ENCODE measurements around the gene SRPK2.

SRPK2 gene

GRCh38 chr7:105224884-105225651, 163.7 kb downstream of the SRPK2 start:
- no peak for DNase-seq (ENCODE audit: low read depth in 2 of 2)

- DNase-seq (ENCODE audit: low read depth in 2 of 2): no peak
These were observed 165.8 kb downstream of the SRPK2 start for GRCh38 chr7:105222953-105223352.

GRCh38 chr7:105219771-105220160, 169.0 kb downstream of the SRPK2 start:
- DNase-seq (ENCODE audit: low read depth in 2 of 2): no peak

GRCh38 chr7:105218939-105219770, 169.6 kb downstream of the SRPK2 start:
- DNase-seq (ENCODE audit: low read depth in 2 of 2): no peak

GRCh38 chr7:105218215-105218614, 170.5 kb downstream of the SRPK2 start:
- DNase-seq (ENCODE audit: low read depth in 2 of 2): no peak

- no peak for DNase-seq (ENCODE audit: low read depth in 2 of 2)
These were observed 171.9 kb downstream of the SRPK2 start for GRCh38 chr7:105216786-105217185.

- no peak for DNase-seq (ENCODE audit: low read depth in 2 of 2)
These were observed 172.9 kb downstream of the SRPK2 start for GRCh38 chr7:105215821-105216220.

GRCh38 chr7:105215182-105215581, 173.5 kb downstream of the SRPK2 start:
- no peak for DNase-seq (ENCODE audit: low read depth in 2 of 2)

- DNase-seq (ENCODE audit: low read depth in 2 of 2): no peak
These were observed 175.1 kb downstream of the SRPK2 start for GRCh38 chr7:105213611-105214010.

- no peak for DNase-seq (ENCODE audit: low read depth in 2 of 2)
These were observed 176.5 kb downstream of the SRPK2 start for GRCh38 chr7:105212212-105212611.

- DNase-seq (ENCODE audit: low read depth in 2 of 2): no peak
These were observed 178.0 kb downstream of the SRPK2 start for GRCh38 chr7:105210721-105211205.

GRCh38 chr7:105209870-105210269, 178.9 kb downstream of the SRPK2 start:
- no peak for DNase-seq (ENCODE audit: low read depth in 2 of 2)

GRCh38 chr7:105209433-105209832, 179.3 kb downstream of the SRPK2 start:
- no peak for DNase-seq (ENCODE audit: low read depth in 2 of 2)

- no peak for DNase-seq (ENCODE audit: low read depth in 2 of 2)
These were observed 181.7 kb downstream of the SRPK2 start for GRCh38 chr7:105206985-105207384.

GRCh38 chr7:105205592-105206237, 183.0 kb downstream of the SRPK2 start:
- no peak for DNase-seq (ENCODE audit: low read depth in 2 of 2)

GRCh38 chr7:105204953-105205352, 183.8 kb downstream of the SRPK2 start:
- no peak for DNase-seq (ENCODE audit: low read depth in 2 of 2)

- no peak for DNase-seq (ENCODE audit: low read depth in 2 of 2)
These were observed 184.2 kb downstream of the SRPK2 start for GRCh38 chr7:105204520-105204919.

- no peak for DNase-seq (ENCODE audit: low read depth in 2 of 2)
These were observed 186.1 kb downstream of the SRPK2 start for GRCh38 chr7:105202616-105203015.

GRCh38 chr7:105199386-105199785, 189.3 kb downstream of the SRPK2 start:
- DNase-seq (ENCODE audit: low read depth in 2 of 2): no peak

- no peak for DNase-seq (ENCODE audit: low read depth in 2 of 2)
These were observed 190.5 kb downstream of the SRPK2 start for GRCh38 chr7:105198223-105198622.

GRCh38 chr7:105196473-105196872, 192.2 kb downstream of the SRPK2 start:
- no peak for DNase-seq (ENCODE audit: low read depth in 2 of 2)

- no peak for DNase-seq (ENCODE audit: low read depth in 2 of 2)
These were observed 192.8 kb downstream of the SRPK2 start for GRCh38 chr7:105195891-105196290.

Data from stimulated activated CD8-positive, alpha-beta memory T cell treated with anti-CD3 and anti-CD28 coated beads, Interleukin-7, amount 100 ng/mL, for 1 hour (primary cell).